Dendritic cell treated with granulocyte-macrophage colony-stimulating factor and Interleukin-4, amounts not matched to agents 40 ng/mL and 50 ng/mL, for 4 days (primary cell): ENCODE results near the gene MRPL53.
"Not testable (repeated sequence)": the region's sequence is repeated elsewhere in the genome, so short reads cannot be mapped to it uniquely, and the experiment has no call there.

Experiments used
- H3K27ac Mint-ChIP-seq: one replicate; pipeline ENCODE4 v1.8.0; 2022; ENCODE audit warnings: mild to moderate bottlenecking, mixed read lengths
- H3K27me3 Mint-ChIP-seq: one replicate; pipeline ENCODE4 v1.8.0; 2022; ENCODE audit warnings: mild to moderate bottlenecking, mixed read lengths
- H3K36me3 Mint-ChIP-seq: one replicate; pipeline ENCODE4 v1.8.0; 2022; ENCODE audit warnings: low read depth, mixed read lengths
- H3K4me1 Mint-ChIP-seq: one replicate; pipeline ENCODE4 v1.8.0; 2022; ENCODE audit warnings: low read depth, mixed read lengths
- H3K4me3 Mint-ChIP-seq: one replicate; pipeline ENCODE4 v1.8.0; 2022; ENCODE audit warnings: mild to moderate bottlenecking, moderate library complexity, mixed read lengths
- H3K9me3 Mint-ChIP-seq: one replicate; pipeline ENCODE4 v1.8.0; 2022; ENCODE audit warnings: mixed read lengths
- intact Hi-C: fragments of 100-400 bp; cut with micrococcal nuclease; formaldehyde crosslinking; loops from one replicate; pipeline ENCODE4 v1.15.0; 2022

MRPL53 gene

DNA sequence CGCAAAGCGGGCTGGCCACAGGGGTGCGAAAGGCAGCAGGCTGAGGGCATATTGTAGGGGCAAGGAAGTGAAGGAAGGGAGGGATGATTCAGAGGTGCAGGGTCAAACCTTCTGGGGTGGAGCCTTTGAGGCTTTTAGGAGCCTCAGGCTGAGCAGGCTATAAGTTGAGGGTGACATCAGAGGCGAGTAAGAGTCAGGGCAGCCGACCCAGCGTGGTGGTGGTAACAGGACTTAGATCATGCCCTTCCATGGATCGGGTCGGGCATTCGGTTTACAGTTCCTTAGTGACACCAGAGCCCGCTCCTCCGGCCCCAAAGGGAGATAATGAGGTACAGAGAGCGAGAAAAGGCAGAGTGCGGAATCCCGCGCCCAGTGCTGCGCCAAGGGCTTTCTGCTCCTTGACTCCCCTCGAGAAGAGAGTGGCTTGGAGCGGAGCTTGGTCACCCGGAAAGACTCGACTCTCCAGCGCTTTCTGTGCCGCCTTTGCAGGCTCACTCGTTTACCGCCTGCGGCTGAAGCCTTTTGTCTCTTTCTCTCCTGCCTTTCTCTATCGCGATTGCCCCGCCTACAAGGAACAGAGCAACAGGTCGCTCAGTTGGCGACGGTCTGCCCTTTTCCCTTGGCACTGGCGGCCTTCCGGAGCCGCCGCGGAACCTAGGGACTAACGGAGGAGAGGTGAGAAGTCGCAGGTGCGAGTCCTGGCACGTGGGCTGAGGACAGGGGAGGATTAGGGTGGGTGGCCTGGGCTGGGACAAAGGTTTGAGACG lies 26.2 kb upstream of the MRPL53 start:
- Mint-ChIP-seq H3K4me1 (peaks cover 52% of the 10 kb centered on the region), H3K9me3 (no peaks in the 10 kb centered on the region), H3K36me3 (peaks cover 19% of the 10 kb centered on the region), H3K27ac (peak overlapping the region; percentile 45), H3K27me3 (peaks cover 67% of the 10 kb centered on the region), H3K4me3 (peak overlapping the region; percentile 69)
- intact Hi-C loops: loop anchor here (5.0 kb wide), 1 partner anchor 34 kb away; no protein-coding TSS in a partner anchor

DNA sequence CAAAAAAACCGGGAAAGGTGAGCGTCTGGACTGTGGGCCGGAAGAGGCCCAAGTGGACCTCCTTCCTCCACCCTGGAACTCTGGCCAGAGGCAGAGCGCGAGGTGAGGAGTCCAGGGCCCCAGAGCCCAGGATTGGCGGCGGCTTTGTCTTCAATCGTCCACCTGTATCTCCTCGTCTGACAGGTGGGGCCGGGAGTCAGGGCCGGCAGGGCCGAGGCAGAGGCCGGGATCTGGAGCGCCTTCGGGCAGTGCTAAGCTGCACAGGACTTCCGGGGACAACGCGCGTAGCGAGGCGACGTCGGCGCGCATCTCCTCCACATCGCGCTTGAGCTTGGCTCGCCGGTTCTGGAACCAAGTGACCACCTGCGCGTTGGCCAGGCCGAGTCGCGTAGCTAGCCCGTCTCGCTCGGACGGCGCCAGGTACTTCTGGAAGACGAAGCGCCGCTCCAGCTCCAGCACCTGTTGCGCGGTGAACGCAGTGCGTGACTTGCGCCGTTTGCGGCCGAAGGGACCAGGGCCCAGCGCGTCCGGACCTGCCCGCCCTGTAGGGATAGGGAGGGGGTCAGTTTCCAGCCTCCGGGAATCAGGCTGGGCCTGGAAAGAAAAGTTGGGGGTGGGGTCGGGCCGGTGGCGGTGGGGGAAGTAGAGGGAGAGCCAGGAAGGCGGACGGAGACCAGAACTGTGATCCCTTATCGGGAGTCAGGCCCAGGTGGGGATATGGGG lies 25.5 kb upstream of the MRPL53 start:
- H3K36me3 Mint-ChIP-seq: peaks cover 19% of the 10 kb centered on the region
- H3K9me3 Mint-ChIP-seq: no peaks in the 10 kb centered on the region
- intact Hi-C loops: loop anchor here (5.0 kb wide), 1 partner anchor 34 kb away; no protein-coding TSS in a partner anchor
- H3K27me3 Mint-ChIP-seq: peaks cover 67% of the 10 kb centered on the region
- H3K4me1 Mint-ChIP-seq: peaks cover 46% of the 10 kb centered on the region
- peak overlapping the region; percentile 45 for H3K27ac Mint-ChIP-seq
- peak overlapping the region; percentile 69 for H3K4me3 Mint-ChIP-seq

DNA sequence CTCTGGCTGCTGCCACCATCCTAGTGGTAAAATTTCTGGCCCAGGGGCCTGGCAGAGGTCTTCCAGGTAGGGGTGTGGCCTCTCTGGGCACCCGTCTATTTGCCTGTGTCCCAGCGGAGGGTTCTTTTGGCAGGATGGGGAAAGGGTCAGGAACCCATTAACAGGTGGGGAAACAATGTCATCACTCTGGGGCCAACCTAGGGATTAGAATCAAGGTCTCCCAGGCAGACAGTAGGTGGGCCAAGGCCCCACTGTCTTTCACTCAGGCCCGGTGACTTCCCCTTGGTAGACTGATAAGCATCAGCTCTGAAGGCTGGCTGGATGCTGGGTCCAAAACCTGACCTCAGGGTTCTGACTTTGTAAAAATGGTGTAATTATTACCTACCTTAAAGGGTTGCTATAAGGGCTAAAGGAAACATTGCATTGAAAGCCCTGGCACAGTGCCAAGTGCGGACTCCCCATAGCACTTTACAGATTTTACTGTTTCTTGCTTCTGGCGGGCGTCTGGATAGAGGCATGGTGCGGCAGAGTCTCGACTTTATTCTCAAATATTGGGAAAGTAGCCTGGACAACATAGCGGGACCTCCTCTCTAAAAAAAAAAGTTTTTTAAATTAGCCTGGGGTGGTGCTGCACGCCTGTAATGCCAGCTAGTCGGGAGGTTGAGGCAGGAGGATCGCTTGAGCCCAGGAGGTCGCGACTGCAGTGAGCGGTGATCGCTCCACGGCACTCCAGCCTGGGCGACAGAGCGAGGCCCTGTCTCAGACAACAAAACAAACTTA lies 24.7 kb upstream of the MRPL53 start:
- no peaks in the 10 kb centered on the region for H3K9me3 Mint-ChIP-seq
- peaks cover 64% of the 10 kb centered on the region for H3K27me3 Mint-ChIP-seq
- peaks cover 40% of the 10 kb centered on the region for H3K4me1 Mint-ChIP-seq
- H3K4me3 Mint-ChIP-seq: peak overlapping the region; percentile 69
- intact Hi-C loops: loop anchor here (5.0 kb wide), 1 partner anchor 35 kb away; no protein-coding TSS in a partner anchor
- peaks cover 21% of the 10 kb centered on the region for H3K36me3 Mint-ChIP-seq
- H3K27ac Mint-ChIP-seq: no peak overlapping the region

DNA sequence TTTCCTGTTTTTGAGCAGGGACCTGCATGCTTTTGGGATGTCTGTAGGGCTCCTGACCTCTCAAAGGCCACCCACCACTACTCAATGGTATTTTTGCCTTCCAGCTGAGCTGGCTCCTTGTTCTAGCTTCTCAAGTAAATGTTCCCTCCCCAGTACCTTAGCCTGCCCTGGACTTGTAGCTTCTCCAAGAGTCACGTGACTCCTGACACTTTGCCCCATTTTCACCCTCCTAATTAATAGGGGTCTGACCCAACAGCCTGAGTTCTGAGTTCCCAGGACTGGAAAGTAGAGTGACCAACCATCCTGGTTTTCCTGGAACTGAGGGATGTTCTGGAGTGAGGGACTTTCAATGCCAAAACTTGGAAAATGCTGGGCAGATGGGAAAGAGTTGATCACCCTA lies 23.0 kb upstream of the MRPL53 start:
- Mint-ChIP-seq H3K27ac (no peak overlapping the region), H3K9me3 (no peaks in the 10 kb centered on the region), H3K4me3 (no peak overlapping the region), H3K27me3 (peaks cover 47% of the 10 kb centered on the region), H3K4me1 (peaks cover 29% of the 10 kb centered on the region), H3K36me3 (peaks cover 38% of the 10 kb centered on the region)
- intact Hi-C loops: loop anchor here (5.0 kb wide), 1 partner anchor 37 kb away; no protein-coding TSS in a partner anchor

DNA sequence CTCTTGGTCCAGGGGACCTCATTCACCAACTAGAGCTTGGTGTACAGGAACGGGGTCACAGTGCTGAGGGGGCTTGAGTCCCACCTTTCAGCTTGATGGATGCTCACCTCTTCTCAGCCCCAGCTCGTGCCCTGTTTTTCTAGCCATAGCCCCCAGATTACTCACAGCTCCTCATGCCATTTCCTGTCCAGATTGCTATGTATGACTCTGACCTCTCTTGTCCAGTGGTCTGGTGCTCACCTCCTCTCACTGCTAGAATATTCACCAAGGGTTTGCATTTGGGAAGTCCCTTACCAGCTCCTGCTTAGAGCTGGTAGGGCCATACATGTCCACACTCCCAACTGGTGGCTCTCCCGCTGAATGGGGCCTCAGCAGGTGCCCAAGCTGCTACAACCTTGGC lies 21.1 kb upstream of the MRPL53 start:
- Mint-ChIP-seq H3K27ac (no peak overlapping the region), H3K27me3 (peaks cover 28% of the 10 kb centered on the region), H3K4me3 (no peak overlapping the region), H3K9me3 (no peaks in the 10 kb centered on the region), H3K4me1 (peaks cover 13% of the 10 kb centered on the region), H3K36me3 (peaks cover 57% of the 10 kb centered on the region)
- intact Hi-C loops: no loop called here

DNA sequence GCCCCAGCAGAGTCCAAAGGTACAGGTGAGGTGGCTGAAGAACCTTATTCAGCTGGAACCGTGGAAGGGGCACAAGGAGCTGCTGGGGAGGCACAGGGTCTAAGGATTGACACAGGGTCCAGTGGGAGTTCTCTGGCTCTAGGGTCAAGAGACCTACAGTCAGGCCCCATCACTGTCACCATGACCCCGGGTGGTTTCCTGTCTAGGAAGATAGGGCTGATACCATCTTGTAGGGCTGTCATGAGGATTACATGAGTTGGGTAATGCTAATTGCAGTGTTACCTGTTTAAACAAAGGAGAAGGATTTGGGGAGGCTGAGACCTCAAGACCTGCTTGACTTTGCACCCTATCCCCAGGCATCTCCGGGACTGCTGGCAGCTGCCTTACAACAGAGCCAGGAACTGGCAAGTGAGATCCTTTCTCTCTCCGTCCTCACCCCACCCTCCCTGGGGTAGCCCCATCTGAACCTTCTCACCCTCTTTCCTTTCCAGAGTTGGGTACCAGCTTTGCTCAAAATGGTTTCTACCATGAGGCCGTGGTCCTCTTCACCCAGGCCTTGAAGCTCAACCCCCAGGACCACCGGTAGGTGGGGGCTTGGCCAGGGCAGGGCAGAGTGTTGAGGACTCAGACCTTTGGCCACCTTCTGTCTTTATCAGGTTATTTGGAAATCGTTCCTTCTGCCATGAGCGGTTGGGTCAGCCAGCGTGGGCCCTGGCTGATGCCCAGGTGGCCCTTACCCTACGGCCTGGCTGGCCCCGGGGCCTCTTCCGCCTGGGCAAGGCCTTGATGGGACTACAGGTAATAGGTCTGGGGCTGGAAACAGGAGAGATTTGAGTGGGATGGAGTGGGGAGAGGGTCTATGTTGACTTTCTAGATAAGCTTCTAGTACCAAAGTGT lies 19.4 kb upstream of the MRPL53 start:
- Mint-ChIP-seq H3K4me3 (no peak overlapping the region), H3K27me3 (peaks cover 13% of the 10 kb centered on the region), H3K9me3 (no peaks in the 10 kb centered on the region), H3K27ac (no peak overlapping the region), H3K36me3 (peaks cover 63% of the 10 kb centered on the region), H3K4me1 (peaks cover 2% of the 10 kb centered on the region)
- intact Hi-C loops: no loop called here

DNA sequence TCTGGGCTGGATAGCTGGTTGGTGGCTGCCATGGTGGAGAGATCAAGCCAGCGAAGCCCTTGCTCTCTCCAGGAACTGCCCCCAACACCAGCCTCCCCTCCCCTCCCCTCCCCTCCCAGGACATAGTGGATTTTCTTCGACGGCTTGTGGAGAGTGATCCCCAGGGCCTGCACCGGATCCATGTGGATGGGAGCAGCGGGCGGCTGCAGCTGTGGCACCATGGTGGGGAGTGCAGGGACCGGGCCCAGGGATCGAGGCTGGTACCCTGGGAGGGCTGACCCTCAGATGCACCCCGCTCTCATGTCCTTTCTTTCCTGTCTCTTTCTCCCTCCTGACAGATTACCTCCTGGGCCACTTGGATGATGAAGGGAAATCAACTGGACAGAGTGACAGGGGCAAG lies 17.4 kb upstream of the MRPL53 start:
- intact Hi-C loops: no loop called here

DNA sequence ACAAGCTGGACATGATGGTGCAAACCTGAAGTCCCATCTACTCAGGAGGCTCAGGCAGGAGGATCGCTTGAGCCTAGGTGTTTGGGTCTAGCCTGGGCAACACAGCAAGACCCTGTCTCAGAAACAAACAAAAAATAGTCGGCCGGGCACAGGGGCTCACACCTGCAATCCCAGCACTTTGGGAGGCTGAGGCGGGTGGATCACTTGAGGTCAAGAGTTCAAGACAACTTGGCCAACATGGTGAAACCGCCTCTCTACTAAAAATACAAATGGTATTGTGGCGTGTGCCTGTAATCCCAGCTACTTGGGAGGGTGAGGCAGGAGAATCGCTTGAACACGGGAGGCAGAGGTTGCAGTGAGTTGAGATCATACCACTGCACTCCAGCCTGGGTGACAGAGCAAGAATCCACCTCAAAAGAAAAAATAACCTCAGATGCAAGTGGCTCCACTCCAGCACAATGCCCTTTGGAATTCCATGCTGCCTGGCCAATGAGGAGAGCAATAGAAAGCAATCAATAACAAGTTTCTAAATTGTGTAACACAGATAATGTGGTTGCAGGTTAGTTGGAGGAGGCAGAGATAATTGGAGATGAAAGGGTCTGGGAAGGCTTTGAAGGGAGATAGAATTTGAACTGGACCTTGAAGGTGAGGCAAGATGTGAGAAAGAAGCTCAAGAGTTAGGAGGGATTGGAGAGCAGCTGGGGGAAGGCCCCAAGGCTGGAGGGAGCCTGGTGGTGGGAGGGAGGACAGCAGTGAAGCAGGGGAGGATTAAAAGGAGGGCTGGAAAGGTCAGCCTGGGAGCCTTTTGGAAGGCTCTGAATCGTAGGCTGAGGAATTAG lies 16.4 kb upstream of the MRPL53 start:
- intact Hi-C loops: no loop called here
- H3K27me3 Mint-ChIP-seq: no peaks in the 10 kb centered on the region
- H3K4me1 Mint-ChIP-seq: peaks cover 15% of the 10 kb centered on the region
- H3K27ac Mint-ChIP-seq: no peak overlapping the region
- no peaks in the 10 kb centered on the region for H3K9me3 Mint-ChIP-seq
- H3K4me3 Mint-ChIP-seq: no peak overlapping the region
- H3K36me3 Mint-ChIP-seq: peaks cover 80% of the 10 kb centered on the region

More for the DNA sequence above, 17.4 kb upstream of the MRPL53 start:
- H3K27ac Mint-ChIP-seq: no peak overlapping the region
- peaks cover 8% of the 10 kb centered on the region for H3K4me1 Mint-ChIP-seq
- peaks cover 83% of the 10 kb centered on the region for H3K36me3 Mint-ChIP-seq
- no peaks in the 10 kb centered on the region for H3K9me3 Mint-ChIP-seq
- no peak overlapping the region for H3K4me3 Mint-ChIP-seq
- H3K27me3 Mint-ChIP-seq: no peaks in the 10 kb centered on the region

DNA sequence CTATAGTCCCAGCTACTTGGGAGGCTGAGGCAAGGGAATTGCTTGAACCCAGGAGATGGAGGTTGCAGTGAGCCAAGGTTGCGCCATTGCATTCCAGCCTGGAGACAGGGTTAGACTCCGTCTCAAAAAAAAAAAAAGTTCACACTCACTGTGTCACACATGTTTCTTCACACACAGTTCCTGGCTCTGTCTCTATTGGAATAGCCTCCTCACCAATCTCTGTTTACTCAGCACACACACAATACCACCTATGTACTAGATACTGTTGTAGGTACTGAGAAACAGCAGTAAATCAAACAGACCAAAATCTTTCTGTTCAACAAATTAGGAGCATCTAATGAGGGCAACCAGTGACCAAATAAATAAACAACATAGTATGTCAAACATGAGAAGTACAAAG lies 13.7 kb upstream of the MRPL53 start:
- no peaks in the 10 kb centered on the region for H3K9me3 Mint-ChIP-seq
- no peaks in the 10 kb centered on the region for H3K27me3 Mint-ChIP-seq
- intact Hi-C loops: no loop called here
- peaks cover 70% of the 10 kb centered on the region for H3K36me3 Mint-ChIP-seq
- no peak overlapping the region for H3K27ac Mint-ChIP-seq
- no peak overlapping the region for H3K4me3 Mint-ChIP-seq
- peaks cover 32% of the 10 kb centered on the region for H3K4me1 Mint-ChIP-seq

DNA sequence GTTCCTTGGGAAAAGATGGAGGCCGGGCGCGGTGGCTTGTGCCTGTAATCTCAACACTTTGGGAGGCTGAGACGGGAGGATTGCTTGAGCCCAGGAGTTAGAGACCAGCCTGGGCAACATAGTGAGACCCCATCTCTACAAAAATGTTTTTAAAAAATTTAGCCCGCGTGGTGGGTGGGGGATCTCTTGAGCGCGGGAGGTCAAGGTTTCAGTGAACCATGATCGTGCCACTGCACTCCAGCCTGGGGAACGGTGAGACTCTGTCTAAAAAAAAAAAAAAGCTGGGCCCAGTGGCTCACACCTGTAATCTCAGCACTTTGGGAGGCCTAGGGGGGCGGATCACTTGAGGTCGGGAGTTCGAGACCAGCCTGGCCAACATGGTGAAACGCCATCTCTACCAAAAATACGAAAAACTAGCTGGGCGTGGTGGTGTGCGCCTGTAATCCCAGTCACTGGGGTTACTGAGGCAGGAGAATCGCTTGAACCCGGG lies 11.2 kb upstream of the MRPL53 start:
- not testable (repeated sequence) for H3K9me3 Mint-ChIP-seq, H3K27me3 Mint-ChIP-seq
- peak overlapping the region; percentile 89 for H3K27ac Mint-ChIP-seq
- H3K4me3 Mint-ChIP-seq: peak overlapping the region; percentile 97
- H3K4me1 Mint-ChIP-seq: peaks cover 50% of the 10 kb centered on the region
- H3K36me3 Mint-ChIP-seq: peaks cover 70% of the 10 kb centered on the region
- intact Hi-C loops: loop anchor here (1.0 to 2.0 kb wide), 5 partner anchors 29 to 104 kb away; partner anchors contain the start of genes AUP1, C2orf81, DOK1 and HTRA2

DNA sequence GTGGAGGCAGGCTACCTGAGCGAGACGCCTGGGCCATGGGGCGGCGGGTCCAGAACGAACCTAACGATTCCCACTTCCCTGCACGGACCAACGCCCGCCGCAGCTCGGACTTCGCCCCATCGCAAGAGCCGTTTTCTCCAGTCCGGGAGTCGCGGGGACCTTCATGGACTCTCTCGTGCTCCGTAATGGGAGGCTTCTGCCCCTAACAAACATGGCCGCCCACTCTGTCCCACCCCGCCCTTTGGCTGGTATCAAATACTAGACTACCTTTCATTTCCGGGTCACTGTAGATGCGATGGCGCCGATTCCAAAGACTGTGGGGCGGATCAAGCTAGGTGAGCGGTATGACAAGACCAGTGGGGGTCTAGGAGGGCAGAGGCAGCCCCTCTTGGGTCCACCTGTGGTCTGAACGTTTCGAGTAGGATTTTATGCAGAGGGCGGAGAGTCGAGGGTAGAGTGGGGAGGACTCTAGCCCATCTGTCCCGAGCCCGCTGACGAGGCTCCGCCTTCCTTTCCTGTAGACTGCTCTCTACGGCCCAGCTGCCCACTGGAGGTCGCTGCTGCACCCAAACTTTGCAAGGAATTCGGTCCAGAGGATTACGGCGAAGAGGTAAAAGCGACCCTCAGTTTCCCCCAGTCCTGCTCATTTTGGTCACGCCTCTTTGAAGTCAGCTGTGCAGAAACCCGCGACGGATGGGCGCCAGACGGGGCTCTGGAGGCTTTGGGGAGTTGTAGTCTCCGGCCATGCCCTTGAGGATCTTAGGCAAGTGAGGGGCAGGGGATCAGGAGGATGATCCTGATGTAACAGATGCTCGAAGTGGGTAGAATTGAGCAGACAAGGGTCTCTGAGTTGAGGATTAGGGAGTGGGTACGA lies 10.6 kb upstream of the MRPL53 start, which contains the start of the genes CCDC142 and TTC31:
TSS of gene CCDC142 (minus strand) at position 198 of the 874 bp plus-strand sequence. CDS start at position 37, 161 bp downstream.
TSS of gene TTC31 (plus strand) at position 281 of the 874 bp plus-strand sequence. CDS start at position 296, 15 bp downstream.
- H3K27ac Mint-ChIP-seq: peak within 1 kb of the TSS; percentile 89
- H3K36me3 Mint-ChIP-seq: peaks cover 69% of the 10 kb centered on the region

More for the DNA sequence above, 10.6 kb upstream of the MRPL53 start, which contains the start of the genes CCDC142 and TTC31:
- H3K4me1 Mint-ChIP-seq: peaks cover 50% of the 10 kb centered on the region
- H3K27me3 Mint-ChIP-seq: no peaks in the 10 kb centered on the region
- peak within 1 kb of the TSS; percentile 97 for H3K4me3 Mint-ChIP-seq
- intact Hi-C loops: loop anchor here (1.0 to 2.0 kb wide), 6 partner anchors 11 to 104 kb away; partner anchors contain the start of genes AUP1, C2orf81, DOK1 and HTRA2
- no peaks in the 10 kb centered on the region for H3K9me3 Mint-ChIP-seq
